ENCODE results near the gene ATOSA.

The ATOSA gene

DNA sequence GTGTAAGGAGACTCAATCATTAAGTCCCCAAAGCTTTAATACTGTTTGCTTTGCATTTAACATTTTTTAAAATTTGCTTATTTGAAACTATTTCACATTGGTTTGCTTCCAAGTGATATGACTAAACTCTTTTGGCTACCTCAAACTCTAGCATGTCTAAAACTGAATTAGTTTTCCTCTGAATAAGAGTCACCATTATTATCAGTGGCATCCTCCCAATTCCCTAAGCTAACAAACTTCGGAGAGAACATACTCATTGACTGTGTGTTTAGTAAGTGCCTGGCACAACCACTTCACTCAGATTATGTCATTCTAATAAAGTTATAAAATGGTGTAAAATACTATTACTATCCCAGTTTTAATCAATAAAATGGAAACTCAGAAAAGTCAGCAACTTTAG is 21.9 kb downstream of the ATOSA start:
- H3K4me3 ChIP-seq (ENCODE audit: low read length) = no peak overlapping the region
- no peak for DNase-seq (ENCODE audit: low read depth, low spot score)

DNA sequence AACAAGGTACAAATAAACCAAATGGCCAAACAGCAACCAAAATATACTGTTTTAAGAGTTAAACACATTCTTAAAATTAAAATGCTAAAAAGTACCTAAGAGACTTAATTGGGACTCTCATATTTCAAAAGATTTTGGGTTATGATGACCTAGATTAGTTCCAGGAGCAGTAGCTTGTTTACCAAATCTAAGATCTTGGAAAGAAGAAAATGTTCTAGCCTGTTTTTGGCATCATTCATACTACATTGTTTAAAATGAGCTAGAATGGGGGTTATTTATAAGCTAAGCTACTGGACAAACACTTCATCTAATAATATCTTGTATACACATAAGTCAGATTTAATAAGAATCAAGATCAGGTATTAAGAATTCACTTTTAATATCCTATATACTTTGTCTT is 22.8 kb downstream of the ATOSA start:
- no peak for DNase-seq (ENCODE audit: low read depth, low spot score)
- H3K4me3 ChIP-seq (ENCODE audit: low read length) = no peak overlapping the region

DNA sequence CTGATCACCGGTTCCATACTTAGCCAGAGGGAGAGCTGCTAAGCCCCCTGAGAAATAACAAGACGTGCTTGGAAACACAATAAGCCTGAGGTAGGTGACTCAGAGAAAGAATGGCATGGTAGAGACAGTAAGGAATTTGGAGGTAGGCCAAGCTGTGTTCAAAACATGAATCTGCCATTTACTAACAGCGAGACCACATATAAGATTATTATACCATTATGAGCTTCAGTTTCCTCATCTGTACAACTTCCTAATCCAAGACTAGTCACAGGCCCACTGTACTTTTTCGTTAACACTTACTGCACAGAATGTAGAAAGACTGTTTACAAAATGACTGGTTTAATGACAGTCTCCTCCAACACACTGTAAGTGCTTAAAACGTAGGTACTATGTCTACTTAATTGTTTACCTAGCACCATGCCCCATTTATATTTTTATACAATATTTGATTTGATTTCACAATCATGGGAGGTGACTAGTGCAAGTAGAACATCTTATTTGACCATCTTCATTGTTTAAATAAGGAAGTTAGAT is 25.7 kb downstream of the ATOSA start:
- DNase-seq (ENCODE audit: low read depth, low spot score) = no peak
- H3K4me3 ChIP-seq (ENCODE audit: low read length) = no peak overlapping the region

DNA sequence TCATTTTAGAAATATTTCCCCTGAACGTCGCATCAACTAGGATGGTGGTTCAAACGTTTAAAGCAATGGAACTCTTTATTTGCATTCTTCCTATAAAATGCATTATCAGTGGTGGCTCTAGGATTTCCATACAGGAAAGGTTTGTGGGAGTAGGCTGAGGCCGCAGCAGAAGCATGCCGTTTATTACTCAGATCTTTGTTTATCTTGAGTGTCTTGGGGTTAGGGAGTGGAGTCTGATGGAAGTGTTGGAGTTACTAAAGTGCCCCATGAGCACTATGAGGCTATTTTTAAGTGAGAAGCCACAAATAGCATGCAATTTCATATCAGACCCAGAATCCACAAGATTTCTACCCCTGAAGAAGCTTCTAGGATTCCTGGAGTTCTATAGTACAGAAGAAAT is 26.2 kb downstream of the ATOSA start:
- no peak for DNase-seq (ENCODE audit: low read depth, low spot score)
- H3K4me3 ChIP-seq (ENCODE audit: low read length) = no peak overlapping the region

DNA sequence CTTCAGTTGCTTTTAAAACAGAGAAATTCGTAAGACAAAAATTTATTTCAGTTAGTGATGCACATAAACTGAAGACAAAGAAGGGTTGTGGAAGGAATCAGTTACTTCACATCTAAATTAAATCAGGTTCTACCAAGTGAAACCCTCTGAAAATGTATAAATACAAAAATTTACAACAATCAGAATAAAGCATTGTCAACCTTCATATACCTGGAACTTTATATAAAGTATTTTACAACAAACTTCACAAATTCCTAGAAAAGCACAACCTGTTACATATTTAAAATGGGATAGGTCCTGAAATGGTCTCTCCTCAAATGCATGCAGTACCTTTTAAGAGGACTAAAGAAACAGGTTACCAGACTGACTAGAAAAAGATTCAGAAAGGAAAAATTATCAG is 26.9 kb downstream of the ATOSA start:
- DNase-seq (ENCODE audit: low read depth, low spot score) = no peak
- H3K4me3 ChIP-seq (ENCODE audit: low read length) = no peak overlapping the region

DNA sequence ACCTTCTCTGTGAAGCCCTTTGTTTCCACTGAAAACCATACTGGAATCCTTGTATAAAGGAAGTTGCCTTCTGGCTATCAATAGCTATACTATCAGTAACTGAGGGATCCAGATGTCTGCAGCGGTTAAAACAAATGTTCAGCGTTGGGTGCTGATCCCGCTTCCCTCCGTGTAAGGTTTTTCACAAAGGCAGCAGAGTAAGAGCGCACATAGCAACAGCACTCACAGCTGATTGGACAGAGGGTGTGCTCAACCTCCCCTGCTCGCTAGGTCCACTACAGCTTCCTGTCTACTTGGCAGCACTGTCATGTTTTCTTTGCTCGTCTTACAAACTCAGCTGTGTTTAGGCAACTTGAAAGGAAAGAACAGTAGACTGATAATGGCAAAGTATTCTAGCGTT is 27.3 kb downstream of the ATOSA start:
- no peak for DNase-seq (ENCODE audit: low read depth, low spot score)

DNA sequence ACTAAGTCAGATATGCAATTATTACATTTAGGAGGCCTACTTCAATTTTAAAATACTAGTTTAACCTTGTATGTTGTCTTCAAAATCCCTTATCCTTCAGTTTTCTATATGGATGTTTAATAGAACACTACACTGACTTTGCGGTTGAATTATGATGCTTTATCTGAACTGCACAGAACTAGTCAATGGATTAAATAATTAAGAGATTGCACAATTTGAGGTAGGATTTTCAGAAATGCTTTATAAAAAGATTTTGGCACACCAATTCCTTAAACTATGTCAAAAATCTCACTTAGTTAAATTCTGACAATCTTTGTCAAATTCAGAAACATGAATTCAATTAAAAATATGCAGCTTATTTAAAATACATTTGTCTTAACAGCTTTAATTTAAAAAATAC is 28.1 kb downstream of the ATOSA start:
- no peak overlapping the region for H3K4me3 ChIP-seq (ENCODE audit: low read length)
- no peak for DNase-seq (ENCODE audit: low read depth, low spot score)

More for the DNA sequence above, 27.3 kb downstream of the ATOSA start:
- H3K4me3 ChIP-seq (ENCODE audit: low read length) = no peak overlapping the region

DNA sequence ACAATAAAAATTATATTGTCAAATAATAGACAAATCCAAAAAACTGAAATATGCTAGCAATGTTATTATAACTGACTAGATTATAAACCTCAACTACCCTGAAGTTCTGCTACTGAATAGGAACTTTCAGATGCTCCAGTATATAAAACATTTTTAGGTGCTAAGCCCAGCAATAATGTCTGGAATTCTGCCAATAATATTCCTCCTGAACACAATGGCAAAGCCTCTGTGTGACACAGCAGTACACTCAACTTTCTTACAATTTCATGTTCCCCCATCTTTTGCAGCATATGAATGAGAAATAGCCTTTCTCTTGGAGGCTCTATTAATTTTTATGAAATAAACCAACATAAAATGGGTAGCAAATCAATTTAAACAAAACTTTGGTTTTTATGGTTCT is 29.5 kb downstream of the ATOSA start:
- no peak for DNase-seq (ENCODE audit: low read depth, low spot score)
- no peak overlapping the region for H3K4me3 ChIP-seq (ENCODE audit: low read length)

DNA sequence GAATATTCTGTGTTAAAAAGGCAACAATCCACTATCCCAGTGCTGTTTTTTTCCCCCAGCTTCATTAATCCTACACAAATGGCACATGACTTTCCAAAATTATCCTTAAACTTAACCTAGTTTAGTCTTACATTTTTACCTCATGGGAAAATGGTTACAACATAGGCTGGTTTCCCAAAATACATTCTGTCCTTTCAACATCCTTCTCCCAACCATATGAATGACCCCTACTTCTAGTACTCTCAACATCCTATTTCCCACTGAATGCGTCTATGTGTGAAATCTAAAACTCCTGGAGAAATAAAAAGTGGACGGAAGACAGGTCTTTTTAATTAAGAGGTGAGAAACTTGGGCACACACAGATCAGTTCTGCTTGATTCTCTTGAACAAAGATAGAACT is 33.3 kb downstream of the ATOSA start:
- no peak for DNase-seq (ENCODE audit: low read depth, low spot score)
- H3K4me3 ChIP-seq (ENCODE audit: low read length) = no peak overlapping the region

DNA sequence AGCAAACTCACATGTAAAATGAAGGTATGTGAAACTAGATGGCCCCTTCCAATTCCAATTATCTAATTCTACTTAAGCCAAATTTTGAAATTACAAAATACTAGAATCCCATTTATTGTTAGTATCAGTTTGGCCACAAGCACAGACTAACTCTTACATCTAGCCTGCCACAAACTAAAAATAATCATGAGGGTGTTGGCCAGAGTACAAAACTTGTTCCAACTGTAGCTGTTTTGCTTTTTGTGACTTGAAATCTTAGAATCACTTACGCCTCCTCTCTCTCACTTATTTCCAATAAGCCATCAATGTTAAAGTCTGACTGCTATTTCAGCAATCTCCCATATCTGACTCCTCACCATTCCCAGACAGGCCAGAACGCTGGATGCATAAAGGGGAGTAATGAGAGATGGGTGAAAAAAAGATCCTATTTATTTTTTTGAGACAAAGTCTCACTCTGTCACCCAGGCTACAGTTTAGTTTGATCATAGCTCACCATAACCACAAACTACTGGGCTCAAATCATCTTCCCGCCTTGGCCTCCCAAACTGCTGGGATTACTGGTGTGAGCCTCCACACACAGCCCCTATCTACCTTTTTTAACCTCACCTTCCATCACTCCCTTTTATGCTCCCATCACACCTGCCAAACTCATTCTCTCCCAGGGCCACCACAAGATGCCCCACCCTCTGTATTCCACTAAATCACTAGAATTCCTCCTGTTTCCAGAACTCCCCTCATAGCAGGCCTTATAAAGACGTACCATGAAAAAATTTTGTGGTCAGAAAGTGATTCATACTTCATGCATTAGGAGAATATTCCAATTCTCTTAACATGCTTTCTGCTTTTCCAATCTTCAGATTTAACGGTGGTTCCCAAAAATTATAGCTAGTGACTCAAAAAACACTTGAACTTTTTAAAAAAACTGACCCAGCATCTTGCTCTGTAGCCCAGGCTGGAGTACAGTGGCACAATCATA is 36.5 kb downstream of the ATOSA start:
- DNase-seq (ENCODE audit: low read depth, low spot score) = no peak
- no peak overlapping the region for H3K4me3 ChIP-seq (ENCODE audit: low read length)

DNA sequence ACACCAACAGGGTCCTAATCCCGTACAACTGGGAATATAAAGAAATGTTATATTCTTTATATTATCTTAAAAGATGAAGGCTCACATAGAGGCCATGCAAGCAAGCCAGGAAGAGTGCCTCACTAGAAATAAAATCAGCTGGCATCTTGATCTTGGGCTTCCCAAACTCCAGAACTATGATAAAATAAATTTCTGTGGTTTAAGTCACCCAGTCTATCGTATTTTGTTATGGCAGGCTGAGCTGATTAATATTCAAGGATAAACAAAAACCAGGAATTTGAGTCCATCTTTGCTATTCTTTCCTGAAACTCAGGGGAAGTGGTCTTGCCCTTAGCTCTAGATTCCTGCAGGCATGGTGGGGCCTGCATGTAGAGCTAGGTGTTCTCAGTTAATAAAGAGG is 42.7 kb downstream of the ATOSA start:
- H3K4me3 ChIP-seq (ENCODE audit: low read length) = no peak overlapping the region
- DNase-seq (ENCODE audit: low read depth, low spot score) = no peak

DNA sequence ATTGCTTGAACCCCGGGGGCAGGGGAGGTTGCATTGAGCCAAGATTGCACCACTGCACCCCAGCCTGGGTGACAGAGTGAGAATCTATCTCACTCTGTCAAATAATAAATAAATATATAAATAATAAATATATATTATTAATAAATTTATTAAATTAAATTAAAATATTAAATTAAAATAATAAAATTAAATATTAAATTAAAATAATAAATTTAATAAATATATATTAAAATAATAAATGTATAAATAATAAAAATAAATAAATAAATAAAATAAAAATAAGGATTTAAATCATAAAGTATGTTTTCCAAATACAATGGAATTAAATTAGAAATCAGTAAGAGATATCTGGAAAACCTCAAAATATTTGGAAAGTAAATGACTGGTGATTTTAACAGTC is 43.3 kb downstream of the ATOSA start:
- no peak overlapping the region for H3K4me3 ChIP-seq (ENCODE audit: low read length)
- DNase-seq (ENCODE audit: low read depth, low spot score) = no peak
